Caco-2 (cell line): Measurements from ENCODE around the gene ANKFN1. TPM values are rescaled to one million over a fixed set of nuclear protein-coding genes. Genes with fewer than 3 reads are reported as not detected.

ENCODE experiments used
- BruUV-seq: library from RNA; stranded (reverse); fragments of 400-500 nt; replicated peaks from 2 replicates; lab custom pipeline; 2021; lab: Mats Ljungman, UMichigan
- CTCF ChIA-PET: fragments of 300-600 bp; sonication (Branson Sonifier 250); formaldehyde crosslinking; loops from one replicate; lab custom pipeline; 2022; ENCODE audit warnings: antibody characterized with exemption; lab: Charles Lee
- POLR2A ChIA-PET: fragments of 300-600 bp; sonication (Branson Sonifier 250); formaldehyde crosslinking; loops from one replicate; lab custom pipeline; 2022; ENCODE audit warnings: antibody characterized with exemption; lab: Charles Lee
- DNase-seq, 2 experiments: peaks; one replicate each; pipeline versions ENCODE4 v3.0.0 to v3.0.0-alpha.2; 2020 to 2022
- H3K27me3 ChIP-seq: replicated peaks from 2 replicates; pipeline ENCODE4 v1.6.0; 2011; ENCODE audit warnings: low read length; ENCODE audit not compliant: control insufficient read depth, insufficient read depth
- H3K36me3 ChIP-seq: 2 replicates; pipeline ENCODE4 v1.5.1; 2011; ENCODE audit warnings: low read length; ENCODE audit not compliant: control insufficient read depth, insufficient read depth
- H3K4me1 ChIP-seq: fragments of 250-450 bp; sonication (Bioruptor Pico); 2 replicates; pipeline ENCODE4 v1.5.1; 2020; ENCODE audit warnings: mild to moderate bottlenecking
- H3K4me3 ChIP-seq: 2 replicates; pipeline ENCODE4 v1.5.1; 2011; ENCODE audit warnings: low read depth, mild to moderate bottlenecking, control low read depth, low read length
- H3K9me3 ChIP-seq: fragments of 250-450 bp; sonication (Bioruptor Pico); 2 replicates; pipeline ENCODE4 v1.5.1; 2020; ENCODE audit warnings: mild to moderate bottlenecking, moderate library complexity
- H3K27ac Mint-ChIP-seq: one replicate; pipeline ENCODE4 v1.8.0; 2022; ENCODE audit warnings: mixed read lengths; ENCODE audit not compliant: unreplicated experiment
- H3K27me3 Mint-ChIP-seq: one replicate; pipeline ENCODE4 v1.8.0; 2022; ENCODE audit warnings: mixed read lengths; ENCODE audit not compliant: insufficient read depth, unreplicated experiment
- H3K36me3 Mint-ChIP-seq: one replicate; pipeline ENCODE4 v1.8.0; 2022; ENCODE audit warnings: mild to moderate bottlenecking, mixed read lengths; ENCODE audit not compliant: insufficient read depth, unreplicated experiment
- H3K4me1 Mint-ChIP-seq: one replicate; pipeline ENCODE4 v1.8.0; 2022; ENCODE audit warnings: low read depth, mixed read lengths; ENCODE audit not compliant: unreplicated experiment
- H3K4me3 Mint-ChIP-seq: one replicate; pipeline ENCODE4 v1.8.0; 2022; ENCODE audit warnings: mild to moderate bottlenecking, moderate library complexity, mixed read lengths; ENCODE audit not compliant: unreplicated experiment
- H3K9me3 Mint-ChIP-seq: one replicate; pipeline ENCODE4 v1.8.0; 2022; ENCODE audit warnings: mixed read lengths; ENCODE audit not compliant: unreplicated experiment
- intact Hi-C: fragments of 100-400 bp; cut with micrococcal nuclease; formaldehyde crosslinking; loops from one replicate; pipeline ENCODE4 v1.10.0; 2022; ENCODE audit not compliant: unreplicated experiment
- total RNA-seq: library from RNA; stranded (reverse); gene quantifications from 2 replicates; pipeline ENCODE4 v1.2.3, GENCODE V29; 2022
- TF ChIP-seq, protein P1 (sequence below), 2 experiments: fragments of 200-600 bp in 1 of 2; IDR thresholded peaks; 1 replicate in 1 of 2; 2 replicates in 1 of 2; pipeline versions ENCODE4 v1.5.1 to v1.8.0; 2011 to 2022; ENCODE audit warnings: antibody characterized with exemption in 1 of 2, control low read depth in 1 of 2, inconsistent platforms in 1 of 2, low read depth in 1 of 2, low read length in 1 of 2, mild to moderate bottlenecking in 1 of 2, moderate library complexity in 1 of 2; ENCODE audit not compliant: insufficient read depth in 1 of 2, severe bottlenecking in 1 of 2, unreplicated experiment in 1 of 2

The ANKFN1 gene
- total RNA-seq, 1 experiment from 2014 or later = 0.34 TPM

DNA sequence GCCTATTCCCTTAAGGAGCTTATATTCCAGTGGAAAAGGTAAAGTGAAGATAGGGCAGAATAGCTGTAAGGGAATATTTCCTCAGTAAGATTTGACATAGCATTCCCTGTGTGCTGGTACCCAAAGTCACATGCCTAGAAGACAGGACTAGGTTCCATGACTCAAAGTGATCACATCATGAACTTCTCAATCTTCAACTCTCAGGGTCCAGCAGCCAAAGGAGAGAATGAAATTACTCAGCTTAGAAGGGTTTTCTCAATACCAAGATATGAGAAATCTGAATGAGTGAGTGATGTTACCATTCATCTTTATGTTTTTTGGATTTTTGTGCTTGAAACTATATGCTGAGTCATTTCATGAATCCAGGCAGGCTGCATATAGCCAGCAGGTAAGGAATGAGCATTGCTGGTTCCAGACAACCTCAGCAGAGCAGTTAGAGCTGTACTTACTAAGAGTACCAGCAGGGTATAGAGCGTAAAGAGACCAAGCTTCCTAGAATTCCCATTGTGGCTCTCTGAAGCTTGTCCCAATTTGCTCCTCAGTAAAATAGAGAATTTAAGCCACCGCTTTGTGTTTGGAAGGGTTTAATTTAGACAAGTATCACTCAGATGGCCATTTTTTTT, 91.1 kb downstream of the ANKFN1 start:
- intact Hi-C loops = no loop called here
- H3K4me3 ChIP-seq = no peak overlapping the region
- Mint-ChIP-seq H3K4me1 (no peaks in the 10 kb centered on the region), H3K27ac (no peak overlapping the region), H3K36me3 (no peaks in the 10 kb centered on the region), H3K27me3 (no peaks in the 10 kb centered on the region), H3K9me3 (no peaks in the 10 kb centered on the region), H3K4me3 (no peak overlapping the region)
- no peaks in the 10 kb centered on the region for H3K36me3 ChIP-seq
- ChIA-PET CTCF (no interaction called here), POLR2A (no interaction called here)
- no peaks in the 10 kb centered on the region for H3K27me3 ChIP-seq
- DNase-seq = peak in 1 of 2 experiments; percentile 2
- H3K9me3 ChIP-seq = no peaks in the 10 kb centered on the region
- TF ChIP-seq, protein P1, sequence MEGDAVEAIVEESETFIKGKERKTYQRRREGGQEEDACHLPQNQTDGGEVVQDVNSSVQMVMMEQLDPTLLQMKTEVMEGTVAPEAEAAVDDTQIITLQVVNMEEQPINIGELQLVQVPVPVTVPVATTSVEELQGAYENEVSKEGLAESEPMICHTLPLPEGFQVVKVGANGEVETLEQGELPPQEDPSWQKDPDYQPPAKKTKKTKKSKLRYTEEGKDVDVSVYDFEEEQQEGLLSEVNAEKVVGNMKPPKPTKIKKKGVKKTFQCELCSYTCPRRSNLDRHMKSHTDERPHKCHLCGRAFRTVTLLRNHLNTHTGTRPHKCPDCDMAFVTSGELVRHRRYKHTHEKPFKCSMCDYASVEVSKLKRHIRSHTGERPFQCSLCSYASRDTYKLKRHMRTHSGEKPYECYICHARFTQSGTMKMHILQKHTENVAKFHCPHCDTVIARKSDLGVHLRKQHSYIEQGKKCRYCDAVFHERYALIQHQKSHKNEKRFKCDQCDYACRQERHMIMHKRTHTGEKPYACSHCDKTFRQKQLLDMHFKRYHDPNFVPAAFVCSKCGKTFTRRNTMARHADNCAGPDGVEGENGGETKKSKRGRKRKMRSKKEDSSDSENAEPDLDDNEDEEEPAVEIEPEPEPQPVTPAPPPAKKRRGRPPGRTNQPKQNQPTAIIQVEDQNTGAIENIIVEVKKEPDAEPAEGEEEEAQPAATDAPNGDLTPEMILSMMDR (IDR thresholded peaks at IDR 0.05; ENCODE audit: insufficient read depth in 1 of 2, low read depth in 1 of 2, low read length in 1 of 2, severe bottlenecking in 1 of 2, unreplicated experiment in 1 of 2) = no peak
- no peaks in the 10 kb centered on the region for H3K4me1 ChIP-seq
- BruUV-seq = no TSS peak

DNA sequence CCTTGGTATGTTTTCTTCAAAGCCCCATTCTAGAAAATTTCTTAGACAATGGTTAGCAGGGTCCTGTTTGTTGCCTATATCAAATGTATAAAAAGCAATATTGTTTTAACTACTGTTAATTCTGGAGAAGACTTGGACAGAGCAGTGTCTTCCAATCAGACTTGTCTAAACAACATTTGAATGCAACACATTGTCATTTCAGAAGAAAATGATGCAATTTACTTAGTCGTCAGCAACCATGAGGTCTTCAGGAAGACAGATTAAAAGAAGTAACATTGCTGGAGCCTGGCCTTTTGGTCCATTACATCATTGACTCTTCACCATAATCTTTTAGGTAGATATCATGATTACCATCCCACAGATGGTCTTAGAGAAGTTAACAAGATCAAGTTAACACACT, 94.5 kb downstream of the ANKFN1 start:
- H3K4me3 Mint-ChIP-seq = no peak overlapping the region
- TF ChIP-seq, protein P1 (IDR thresholded peaks at IDR 0.05; ENCODE audit: insufficient read depth in 1 of 2, low read depth in 1 of 2, low read length in 1 of 2, severe bottlenecking in 1 of 2, unreplicated experiment in 1 of 2) = no peak
- H3K27ac Mint-ChIP-seq = no peak overlapping the region
- no peaks in the 10 kb centered on the region for H3K36me3 ChIP-seq
- BruUV-seq = no TSS peak
- H3K4me1 ChIP-seq = no peaks in the 10 kb centered on the region
- H3K27me3 Mint-ChIP-seq = no peaks in the 10 kb centered on the region
- no peak overlapping the region for H3K4me3 ChIP-seq
- ChIA-PET POLR2A (no interaction called here), CTCF (no interaction called here)
- no peaks in the 10 kb centered on the region for H3K36me3 Mint-ChIP-seq
- intact Hi-C loops = no loop called here
- H3K4me1 Mint-ChIP-seq = no peaks in the 10 kb centered on the region
- no peak for DNase-seq
- no peaks in the 10 kb centered on the region for H3K9me3 ChIP-seq
- H3K27me3 ChIP-seq = no peaks in the 10 kb centered on the region
- no peaks in the 10 kb centered on the region for H3K9me3 Mint-ChIP-seq

DNA sequence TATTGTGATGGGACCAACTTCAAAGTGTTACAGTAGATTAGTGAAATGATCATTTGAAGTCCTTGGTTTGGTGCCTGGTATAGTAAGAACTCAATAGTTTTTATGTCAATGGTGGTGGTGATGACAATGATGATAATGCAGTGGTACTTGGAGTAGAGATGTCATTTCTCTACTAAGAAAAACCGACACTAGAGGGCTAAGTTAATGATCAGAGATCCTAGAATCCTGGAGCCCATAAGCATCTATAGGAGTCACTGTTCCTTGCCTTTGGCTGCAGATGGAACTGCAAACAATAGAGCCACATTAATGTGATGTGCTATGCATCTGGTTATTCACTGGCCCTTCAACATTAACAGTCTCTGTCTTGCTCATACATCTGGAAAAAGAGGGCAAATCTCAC, 103.8 kb downstream of the ANKFN1 start:
- H3K27ac Mint-ChIP-seq = no peak overlapping the region
- intact Hi-C loops = no loop called here
- no peaks in the 10 kb centered on the region for H3K9me3 ChIP-seq
- TF ChIP-seq, protein P1 (IDR thresholded peaks at IDR 0.05; ENCODE audit: insufficient read depth in 1 of 2, low read depth in 1 of 2, low read length in 1 of 2, severe bottlenecking in 1 of 2, unreplicated experiment in 1 of 2) = no peak
- no peak for DNase-seq
- POLR2A ChIA-PET = no interaction called here
- H3K36me3 Mint-ChIP-seq = no peaks in the 10 kb centered on the region
- CTCF ChIA-PET = no interaction called here
- no TSS peak for BruUV-seq
- H3K27me3 ChIP-seq = no peaks in the 10 kb centered on the region
- no peaks in the 10 kb centered on the region for H3K4me1 ChIP-seq
- H3K36me3 ChIP-seq = no peaks in the 10 kb centered on the region
- no peaks in the 10 kb centered on the region for H3K4me1 Mint-ChIP-seq
- no peaks in the 10 kb centered on the region for H3K27me3 Mint-ChIP-seq
- H3K9me3 Mint-ChIP-seq = no peaks in the 10 kb centered on the region
- no peak overlapping the region for H3K4me3 ChIP-seq
- H3K4me3 Mint-ChIP-seq = no peak overlapping the region
